HG02870 (cell line): ENCODE measurements around the gene NUP210.

ENCODE experiments used
- ATAC-seq: cut with Tn5 transposase; IDR thresholded peaks from one replicate; pipeline ENCODE4 v1.9.1; 2021; ENCODE audit warnings: mild to moderate bottlenecking, moderate library complexity; ENCODE audit not compliant: unreplicated experiment

NUP210 gene

GRCh38 chr3:13329746-13330145, 90.4 kb downstream of the NUP210 start:
- no peak for ATAC-seq

DNA sequence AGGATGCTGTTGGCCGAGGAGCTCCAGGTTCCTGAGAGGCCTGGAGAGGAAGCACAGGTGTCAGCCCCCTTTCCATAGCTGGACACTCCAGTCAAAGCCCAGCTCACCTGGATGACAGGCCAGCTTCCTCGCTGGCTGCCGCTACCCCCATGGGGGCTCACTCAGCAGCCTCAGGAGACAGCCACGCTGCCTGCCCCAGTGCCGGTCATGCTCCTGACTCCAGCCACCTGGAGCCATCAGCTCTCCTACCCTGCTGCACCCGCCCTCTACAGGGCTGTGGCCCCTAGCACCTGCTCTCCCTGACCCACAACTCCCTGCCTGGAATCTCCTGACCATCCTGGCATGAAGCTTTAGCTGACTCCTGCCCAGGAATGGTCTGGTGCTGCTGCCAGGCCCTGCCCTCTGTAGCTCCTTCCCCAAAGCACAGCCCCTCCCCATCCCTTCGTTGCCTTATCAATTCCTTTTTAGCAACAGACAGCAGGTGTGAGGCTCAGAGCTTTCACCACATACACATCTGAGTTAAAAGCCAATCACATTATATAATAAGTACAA, 94.2 kb downstream of the NUP210 start:
- no peak for ATAC-seq

- peak; percentile 53 for ATAC-seq
Measured at GRCh38 chr3:13324835-13325501, 95.2 kb downstream of the NUP210 start.

- no peak for ATAC-seq
Measured at GRCh38 chr3:13323822-13324221, 96.3 kb downstream of the NUP210 start.

DNA sequence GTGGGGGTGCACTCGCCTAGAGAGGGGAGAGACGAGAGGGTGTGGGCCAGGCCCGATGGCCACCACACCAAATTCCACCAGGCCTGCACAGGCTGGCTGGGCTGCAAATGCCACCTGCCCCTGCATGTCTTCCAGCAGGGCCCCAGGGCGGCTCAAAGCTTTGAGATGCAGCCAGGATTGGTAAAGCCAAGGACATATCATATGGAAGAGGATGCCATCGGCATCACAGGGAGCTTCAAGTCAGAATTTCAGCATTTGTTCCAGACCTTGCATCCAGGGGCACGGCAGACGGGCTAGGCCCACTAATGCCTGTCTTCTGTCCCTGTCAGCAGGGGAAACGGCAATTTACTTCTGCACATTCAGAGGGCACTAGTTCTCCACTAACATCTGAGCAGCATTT, 97.8 kb downstream of the NUP210 start:
- no peak for ATAC-seq

DNA sequence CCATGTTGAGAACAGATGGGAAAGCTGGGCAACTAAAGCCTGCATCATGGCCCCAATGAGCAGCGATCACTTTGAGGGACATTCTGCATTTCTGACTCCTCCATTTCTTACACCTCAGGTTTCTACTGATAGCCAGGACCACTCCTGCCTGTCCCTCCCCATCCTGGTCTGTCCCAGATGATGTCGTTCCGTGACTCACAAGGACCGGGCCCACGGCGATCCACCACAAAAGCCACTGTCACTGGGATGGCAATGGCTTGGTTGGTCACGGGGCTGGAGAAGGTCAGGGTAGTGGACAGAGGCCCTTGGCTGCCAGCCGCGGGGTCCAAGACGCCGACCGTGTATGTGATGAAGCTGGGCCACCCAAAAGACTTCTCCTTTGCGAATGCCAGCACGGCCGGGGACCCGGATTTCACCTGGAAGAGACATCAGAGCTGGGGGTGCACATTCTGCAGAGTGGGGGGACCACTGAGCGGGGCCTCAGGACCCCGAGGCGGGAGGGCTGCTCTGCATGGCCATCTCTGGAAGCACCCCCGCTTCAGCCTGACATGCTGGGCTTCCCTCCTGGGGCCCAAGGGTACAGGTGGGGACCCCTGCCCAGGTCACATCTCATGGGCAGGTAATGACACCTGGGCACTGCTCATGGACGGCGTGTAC, 100.4 kb downstream of the NUP210 start:
- ATAC-seq: no peak

DNA sequence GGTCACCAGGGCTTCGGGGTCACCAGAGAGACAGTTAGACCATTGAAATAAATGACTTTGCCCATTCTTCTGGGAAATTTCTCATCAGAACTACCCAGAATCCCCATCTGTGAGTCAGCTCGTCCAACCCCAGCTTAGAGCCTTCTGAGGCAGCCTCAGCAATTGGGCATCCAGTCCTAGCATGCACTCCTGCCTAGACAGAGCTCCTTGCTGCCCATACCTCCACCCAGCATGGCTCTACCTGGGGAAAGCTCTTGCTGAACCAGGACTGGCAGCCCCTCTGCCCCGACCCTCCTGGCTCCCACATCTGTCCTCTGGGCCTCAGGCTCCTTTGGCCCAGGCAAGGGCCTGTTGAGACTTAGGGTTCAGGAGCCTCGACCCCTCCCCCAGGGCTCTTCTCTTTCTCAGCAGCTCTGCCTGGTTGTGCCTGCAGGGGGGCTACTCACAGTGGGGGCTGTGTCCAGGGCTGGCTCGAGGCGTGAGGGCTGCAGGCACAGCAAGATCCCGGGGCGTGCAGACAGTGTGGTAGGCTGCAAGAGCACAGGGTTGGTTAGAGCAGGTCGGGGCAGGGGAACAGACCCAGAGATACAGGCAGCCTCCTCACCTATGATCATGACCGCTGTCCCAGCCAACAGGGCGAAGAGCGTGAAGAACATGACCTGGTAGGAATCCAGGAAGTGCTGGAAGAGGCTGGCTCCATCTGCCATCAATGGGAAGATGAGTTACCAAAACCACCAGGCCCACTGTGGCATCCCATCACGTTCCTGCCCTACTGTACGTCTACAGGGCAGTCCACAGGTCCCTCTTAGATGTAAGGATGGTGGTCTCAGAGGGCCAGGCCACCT, 101.3 kb downstream of the NUP210 start:
- no peak for ATAC-seq

- ATAC-seq: no peak
Measured at GRCh38 chr3:13317596-13318320, 102.4 kb downstream of the NUP210 start.

- ATAC-seq: no peak
Measured at GRCh38 chr3:13316603-13317002, 103.5 kb downstream of the NUP210 start.

DNA sequence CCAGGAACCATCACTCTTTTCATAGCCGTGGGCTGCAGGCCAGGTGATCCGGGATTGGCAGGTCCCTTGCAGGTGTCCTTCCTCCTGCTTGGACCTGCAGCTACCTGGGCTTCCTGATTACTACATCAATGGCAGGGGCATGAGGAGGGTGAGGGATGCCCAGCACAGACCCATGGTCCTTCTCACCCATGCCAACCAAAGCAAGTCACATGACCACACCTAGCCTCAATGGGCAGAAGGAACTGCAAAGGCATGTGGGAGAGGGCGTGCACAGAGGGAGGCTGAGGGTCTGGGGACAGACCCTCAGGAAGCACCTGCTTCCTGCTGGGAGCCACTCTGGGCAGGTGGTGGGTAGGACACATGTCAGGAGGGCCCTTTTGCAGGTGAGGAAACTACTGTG, 105.2 kb downstream of the NUP210 start:
- ATAC-seq: no peak

DNA sequence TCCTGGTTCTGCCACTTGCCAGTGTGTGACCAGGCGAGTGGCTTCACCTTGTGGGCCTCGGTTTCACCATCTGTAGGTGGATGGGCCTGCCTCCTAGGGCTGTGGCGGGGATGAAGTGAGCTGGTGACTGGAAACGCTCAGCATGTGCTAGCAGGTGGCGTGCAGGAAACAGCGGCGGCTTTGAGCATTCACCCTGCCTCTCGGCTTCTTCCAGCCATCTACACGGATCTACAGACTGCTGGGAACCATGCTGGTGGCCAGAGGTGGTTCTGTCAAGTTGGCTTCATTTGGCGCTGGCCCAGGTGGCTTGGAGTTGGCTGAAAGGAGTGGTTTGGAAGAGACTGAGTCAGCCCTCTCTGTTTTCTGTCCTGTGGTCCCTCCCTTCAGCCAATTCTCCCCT, 106.3 kb downstream of the NUP210 start:
- no peak for ATAC-seq

- no peak for ATAC-seq
Measured at GRCh38 chr3:13309004-13309403, 111.1 kb downstream of the NUP210 start.

DNA sequence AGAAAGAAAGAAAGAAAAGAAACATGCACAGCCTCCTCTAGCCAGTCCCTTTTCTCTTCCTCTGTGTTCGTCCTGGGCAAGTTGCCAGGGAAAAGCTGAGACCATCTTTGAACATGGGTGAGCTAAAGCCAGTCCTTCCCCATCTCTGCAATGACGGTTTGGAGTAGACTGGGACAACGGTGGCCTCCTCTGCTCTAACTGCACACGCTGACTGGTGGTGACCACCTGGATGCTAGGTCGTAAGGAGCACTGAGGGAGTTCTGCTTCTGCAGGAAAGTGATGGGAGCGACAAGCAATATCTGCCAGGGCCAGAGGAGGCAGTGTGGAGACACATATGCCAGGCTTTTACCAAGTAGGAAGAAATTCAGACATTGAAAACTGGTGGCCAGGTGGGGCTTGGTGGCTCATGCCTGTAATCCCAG, 111.7 kb downstream of the NUP210 start:
- ATAC-seq: no peak

DNA sequence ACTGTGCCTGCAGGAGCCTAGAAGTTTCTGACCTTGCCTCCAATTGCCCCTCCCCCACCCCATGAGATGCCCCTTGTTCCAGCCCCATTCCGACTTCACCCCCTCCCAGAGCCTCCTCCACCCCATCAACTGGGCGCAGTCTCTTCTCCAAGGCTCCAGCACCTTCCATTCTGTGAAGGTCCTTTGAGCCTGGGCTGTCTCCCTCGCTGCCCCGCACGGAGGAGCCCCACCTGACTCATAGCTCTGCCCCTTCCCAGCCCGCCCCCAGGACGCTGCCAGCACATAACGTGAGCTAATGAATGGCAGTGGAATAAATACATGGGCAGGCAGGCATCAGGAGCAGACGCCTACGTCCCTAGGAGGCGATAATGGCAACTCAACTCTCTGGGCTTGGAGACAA, 113.1 kb downstream of the NUP210 start:
- ATAC-seq: no peak

DNA sequence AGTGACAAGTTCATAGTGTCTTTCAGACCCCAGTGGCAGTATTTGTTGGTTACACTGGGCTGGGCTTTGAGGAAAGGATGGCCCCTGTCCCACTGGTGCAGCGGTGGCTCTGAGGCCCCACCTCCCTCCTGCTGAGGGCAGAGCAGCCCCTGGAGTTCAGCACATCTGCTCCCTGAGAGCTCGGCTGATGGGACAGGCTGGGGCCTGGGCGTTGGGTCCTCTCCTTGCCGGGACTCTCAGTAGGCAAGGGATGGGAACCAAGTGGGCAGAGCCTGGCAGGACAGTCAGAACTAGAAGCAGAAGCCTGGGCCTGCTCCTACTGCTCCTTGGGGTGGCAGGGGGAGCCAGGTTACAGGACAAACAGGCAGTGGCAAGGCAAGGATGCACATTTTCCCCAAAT, 114.5 kb downstream of the NUP210 start:
- ATAC-seq: no peak

DNA sequence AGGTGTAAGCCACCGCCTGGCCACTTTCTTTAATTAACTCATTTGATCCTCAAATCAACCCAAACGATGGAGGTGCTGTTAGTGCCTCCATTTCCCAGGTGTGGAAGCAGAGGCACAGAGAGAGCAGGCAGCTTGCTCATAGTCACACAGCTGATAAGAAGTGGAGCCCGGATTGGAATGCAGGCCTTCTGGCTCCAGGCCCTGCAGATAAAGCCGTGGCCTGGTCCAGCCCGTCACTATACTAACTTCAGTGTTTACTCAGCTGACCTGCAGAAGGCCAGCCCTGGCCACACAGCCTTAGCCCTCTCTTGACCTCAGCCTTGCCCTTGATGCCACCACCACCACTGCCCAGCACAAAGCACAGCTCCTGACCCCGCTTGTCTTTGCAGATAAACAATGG, 116.7 kb downstream of the NUP210 start:
- no peak for ATAC-seq

GRCh38 chr3:13301286-13301987, 118.7 kb downstream of the NUP210 start:
- ATAC-seq: peak; percentile 47

- ATAC-seq: no peak
Measured at GRCh38 chr3:13300546-13301285, 119.4 kb downstream of the NUP210 start.

DNA sequence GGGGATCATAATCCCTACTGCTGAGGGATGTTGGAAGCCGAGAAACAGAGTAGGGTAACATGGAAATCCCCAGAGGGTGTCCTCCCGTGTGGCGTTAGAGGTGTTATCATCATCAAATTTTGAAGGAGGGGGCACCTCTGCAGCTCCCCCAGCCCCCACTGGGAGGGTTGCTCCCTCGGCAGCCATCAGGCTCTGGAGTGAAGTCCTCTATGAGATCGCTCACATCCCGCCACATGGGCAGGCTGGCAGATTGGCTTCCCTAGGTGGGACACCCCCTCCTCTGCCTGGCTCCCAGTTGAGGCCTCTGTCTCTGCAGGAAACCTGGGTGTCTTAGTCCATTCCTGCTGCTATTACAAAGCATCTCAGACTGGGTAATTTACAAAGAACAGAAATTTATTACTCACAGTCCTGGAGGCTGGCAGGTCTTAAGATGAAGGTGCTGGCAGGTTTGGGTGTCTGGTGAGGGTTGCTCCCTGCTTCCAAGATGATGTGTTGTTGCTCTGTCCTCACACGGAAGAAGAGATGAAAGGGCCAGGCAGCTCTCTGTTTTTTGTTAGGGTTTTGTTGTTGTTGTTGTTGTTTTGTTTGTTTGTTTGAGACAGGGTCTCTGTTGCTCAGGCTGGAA, 120.5 kb downstream of the NUP210 start:
- no peak for ATAC-seq
